Measurements from ENCODE around the gene PRDX1.
"Not testable (repeated sequence)": the region's sequence is repeated elsewhere in the genome, so short reads cannot be mapped to it uniquely, and the experiment has no call there.

Gene PRDX1

GRCh38 chr1:45535988-45536766, 14.5 kb upstream of the PRDX1 start:
- DNase-seq: no peak

DNA sequence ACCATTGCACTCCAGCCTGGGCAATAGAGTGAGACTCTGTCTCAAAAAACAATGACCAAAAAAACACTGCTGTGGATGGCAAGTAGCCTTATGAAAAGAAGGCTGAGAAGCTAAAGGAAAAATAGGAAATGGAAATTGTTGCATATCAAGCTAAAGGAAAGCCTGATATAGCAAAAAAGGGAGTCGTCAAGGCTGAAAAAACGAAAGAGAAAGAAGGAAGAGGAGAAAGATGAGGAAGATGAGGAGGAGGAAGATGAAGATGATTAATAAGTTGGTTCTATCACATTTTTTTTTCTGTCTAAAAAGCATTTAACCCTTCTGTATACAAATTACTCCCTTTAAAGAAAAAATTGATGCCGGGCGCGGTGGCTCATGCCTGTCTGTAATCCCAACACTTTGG, 10.2 kb upstream of the PRDX1 start:
- no peak for DNase-seq

- DNase-seq: no peak
These were observed 9.0 kb upstream of the PRDX1 start for GRCh38 chr1:45530632-45531135.

DNA sequence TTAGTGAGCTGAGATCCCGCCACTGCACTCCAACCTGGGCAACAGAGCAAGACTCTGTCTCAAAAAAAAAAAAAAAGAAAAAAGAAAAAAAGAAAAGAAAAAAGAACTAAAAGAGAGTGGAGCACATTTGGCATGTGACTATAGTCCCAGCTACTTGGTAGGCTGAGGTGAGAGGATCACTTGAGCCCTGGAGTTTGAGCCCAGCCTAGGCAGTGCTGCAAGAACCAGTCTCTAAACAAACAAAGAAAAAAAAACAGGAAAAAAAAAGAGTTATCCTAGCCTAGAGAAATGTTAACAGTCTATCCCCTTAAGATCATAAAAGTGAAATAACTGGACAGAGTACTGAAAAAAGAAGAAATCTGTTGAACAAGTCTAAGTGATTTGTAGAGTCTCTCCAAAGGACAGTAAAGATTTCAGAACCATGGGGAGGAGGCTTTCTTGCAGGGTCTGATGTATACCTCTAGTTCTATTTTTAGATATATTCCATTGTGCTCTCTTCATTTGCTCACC, 4.5 kb upstream of the PRDX1 start:
- DNase-seq: no peak

DNA sequence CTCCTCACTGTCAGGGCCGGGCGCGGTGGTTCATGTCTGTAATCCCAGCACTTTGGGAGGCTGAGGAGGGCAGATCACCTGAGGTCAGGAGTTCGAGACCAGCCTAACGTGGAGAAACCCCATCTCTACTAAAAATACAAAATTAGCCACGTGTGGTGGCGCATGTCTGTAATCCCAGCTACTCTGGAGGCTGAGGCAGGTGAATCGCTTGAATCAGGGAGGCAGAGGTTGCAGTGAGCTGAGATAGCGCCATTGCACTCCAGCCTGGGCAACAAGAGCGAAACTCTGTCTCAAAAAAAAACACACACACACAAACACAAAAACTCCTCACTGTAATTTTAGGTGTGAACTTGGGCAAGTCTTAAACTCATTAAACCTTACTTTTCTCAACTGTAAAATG, 2.3 kb upstream of the PRDX1 start:
- not testable (repeated sequence) for DNase-seq

DNA sequence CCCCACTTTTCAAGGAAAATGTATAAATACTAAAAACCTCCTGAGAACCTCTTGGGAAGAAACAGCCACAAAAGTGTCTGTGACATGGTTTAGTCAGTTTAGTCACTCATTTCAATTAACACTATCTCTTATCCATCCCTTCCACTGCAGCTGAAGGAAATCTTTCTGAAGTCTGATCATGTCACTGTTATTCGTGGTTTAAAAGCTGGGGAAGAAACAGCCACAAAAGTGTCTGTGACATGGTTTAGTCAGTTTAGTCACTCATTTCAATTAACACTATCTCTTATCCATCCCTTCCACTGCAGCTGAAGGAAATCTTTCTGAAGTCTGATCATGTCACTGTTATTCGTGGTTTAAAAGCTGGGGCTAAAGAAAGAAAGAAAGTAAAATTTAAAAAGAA, 1.8 kb upstream of the PRDX1 start:
- not testable (repeated sequence) for DNase-seq

GRCh38 chr1:45522324-45523104, 830 bp upstream of the PRDX1 start:
- no peak for DNase-seq

DNA sequence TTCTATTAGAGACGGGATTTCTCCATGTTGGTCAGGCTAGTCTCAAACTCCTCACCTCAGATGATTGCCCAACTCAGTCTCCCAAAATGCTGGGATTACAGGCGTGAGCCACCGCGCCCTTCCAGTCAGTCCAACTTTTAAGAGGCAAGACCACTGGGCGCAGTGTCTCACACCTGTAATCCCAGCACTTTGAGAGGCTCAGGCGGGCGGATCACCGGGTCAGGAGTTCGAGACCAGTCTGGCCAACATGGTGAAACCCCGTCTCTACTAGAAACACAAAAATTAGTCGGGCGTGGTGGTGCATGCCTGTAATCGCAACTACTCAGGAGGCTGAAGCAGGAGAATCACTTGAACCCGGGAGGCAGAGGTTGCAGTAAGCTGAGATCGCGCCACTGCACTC, 1.9 kb downstream of the PRDX1 start:
- not testable (repeated sequence) for DNase-seq

DNA sequence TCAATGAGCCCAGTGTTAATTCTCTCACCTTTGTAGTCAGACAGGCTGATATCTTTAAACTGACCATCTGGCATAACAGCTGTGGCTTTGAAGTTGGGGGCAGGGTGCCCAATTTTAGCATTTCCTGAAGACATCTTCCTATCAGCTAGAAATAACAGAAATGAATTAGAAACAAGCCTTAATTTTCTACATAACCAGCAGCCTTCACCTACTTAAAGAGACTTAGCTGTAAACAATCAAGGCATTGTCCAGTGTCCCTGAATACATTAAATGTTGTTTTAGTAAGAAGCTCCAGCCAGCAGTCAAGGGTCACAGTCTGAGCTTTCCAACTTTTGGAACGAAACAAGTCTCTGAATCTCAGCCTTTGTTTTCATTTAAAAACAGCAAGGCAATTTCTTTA, 2.8 kb downstream of the PRDX1 start:
- DNase-seq: no peak

DNA sequence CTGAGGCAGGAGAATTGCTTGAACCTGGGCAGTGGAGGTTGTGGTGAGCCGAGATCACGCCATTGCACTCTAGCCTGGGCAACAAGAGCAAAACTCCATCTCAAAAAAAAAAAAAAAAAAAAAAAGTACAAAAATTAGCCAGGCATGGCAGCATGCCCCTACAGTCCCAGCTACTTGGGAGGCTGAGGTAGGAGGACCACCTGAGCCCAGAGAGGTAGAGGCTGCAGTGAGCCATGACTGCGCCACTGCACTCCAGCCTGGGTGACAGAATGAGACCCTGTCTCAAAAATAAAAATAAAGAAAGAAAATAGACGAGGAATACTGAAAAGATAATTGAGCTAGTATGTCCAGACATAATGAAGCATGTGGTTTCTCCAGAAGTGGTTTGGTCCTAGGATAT, 3.3 kb downstream of the PRDX1 start:
- DNase-seq: not testable (repeated sequence)

DNA sequence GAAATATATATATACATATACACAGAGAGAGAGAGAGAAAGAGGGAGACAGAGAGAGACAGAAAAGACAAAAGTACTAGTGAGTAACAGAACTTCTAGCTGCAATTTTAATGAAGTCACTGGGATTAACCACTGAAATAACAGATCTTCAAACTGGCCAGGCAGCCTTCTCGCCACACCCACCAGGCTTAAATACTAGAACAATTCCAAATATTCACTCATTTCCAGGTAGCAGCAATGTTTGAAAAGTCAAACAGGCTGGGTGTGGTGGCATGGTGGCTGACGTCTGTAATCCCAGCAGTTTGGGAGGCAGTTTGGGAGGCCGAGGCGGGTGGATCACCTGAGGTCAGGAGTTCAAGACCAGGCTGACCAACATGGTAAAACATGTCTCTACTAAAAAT, 5.2 kb downstream of the PRDX1 start:
- no peak for DNase-seq

DNA sequence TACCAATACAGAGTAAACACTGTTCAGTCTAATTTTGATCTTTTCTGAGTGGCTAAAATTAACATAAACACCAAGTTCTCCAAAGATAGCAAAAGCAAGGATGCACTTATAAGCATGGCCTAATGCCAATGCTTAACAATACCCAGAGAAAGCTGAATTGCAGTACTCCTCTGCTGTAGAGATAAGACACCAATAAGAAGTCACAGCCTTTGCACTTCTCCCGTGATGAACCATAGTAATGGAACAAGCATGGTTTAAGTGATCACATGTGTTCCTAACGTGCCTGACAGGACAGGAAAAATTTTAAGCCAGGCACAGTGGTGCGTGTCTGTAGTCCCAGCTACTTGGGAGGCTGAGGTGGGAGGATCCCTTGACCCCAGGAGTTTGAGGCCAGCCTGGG, 5.6 kb downstream of the PRDX1 start:
- DNase-seq: no peak

DNA sequence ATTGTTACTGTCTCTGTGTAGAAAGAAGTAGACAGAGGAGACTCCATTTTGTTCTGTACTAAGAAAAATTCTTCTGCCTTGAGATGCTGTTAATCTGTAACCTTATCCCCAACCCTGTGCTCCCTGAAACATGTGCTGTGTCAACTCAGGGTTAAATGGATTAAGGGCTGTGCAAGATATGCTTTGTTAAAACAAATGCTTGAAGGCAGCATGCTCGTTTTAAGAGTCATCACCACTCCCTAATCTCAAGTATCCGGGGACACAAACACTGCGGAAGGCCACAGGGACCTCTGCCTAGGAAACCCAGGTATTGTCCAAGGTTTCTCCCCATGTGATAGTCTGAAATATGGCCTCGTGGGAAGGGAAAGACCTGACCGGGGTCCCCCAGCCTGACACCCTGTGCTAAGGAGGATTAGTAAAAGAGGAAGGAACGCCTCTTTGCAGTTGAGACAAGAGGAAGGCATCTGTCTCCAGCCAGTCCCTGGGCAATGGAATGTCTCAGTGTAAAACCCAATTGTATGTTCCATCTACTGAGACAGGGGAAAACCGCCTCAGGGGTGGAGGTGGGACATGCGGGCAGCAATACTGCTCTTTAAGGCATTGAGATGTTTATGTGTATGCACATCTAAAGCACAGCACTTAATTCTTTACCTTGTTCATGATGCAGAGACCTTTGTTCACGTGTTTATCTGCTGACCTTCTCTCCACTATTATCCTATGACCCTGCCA, 8.0 kb downstream of the PRDX1 start:
- DNase-seq: not testable (repeated sequence)

GRCh38 chr1:45512641-45513054, 9.0 kb downstream of the PRDX1 start:
- no peak for DNase-seq

DNA sequence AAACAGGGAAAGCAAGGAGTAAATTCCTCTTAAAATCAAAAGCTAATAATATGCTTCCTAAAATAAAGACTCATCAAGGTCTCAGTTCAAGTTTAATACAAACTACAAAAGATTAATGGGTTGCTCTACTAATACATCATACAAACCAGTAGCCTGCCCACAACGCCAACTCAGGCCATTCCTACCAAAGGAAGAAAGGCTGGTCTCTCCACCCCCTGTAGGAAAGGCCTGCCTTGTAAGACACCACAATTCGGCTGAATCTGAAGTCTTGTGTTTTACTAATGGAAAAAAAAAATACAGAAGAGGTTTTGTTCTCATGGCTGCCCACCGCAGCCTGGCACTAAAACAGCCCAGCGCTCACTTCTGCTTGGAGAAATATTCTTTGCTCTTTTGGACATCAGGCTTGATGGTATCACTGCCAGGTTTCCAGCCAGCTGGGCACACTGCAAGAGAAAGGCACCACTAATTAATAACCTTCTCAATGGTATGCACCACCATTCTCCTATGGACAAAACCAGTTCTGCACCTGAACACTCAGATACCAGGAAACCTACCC, 10.6 kb downstream of the PRDX1 start:
- no peak for DNase-seq

GRCh38 chr1:45510036-45510971, 11.4 kb downstream of the PRDX1 start:
- DNase-seq: no peak

GRCh38 chr1:45508295-45509151, 13.2 kb downstream of the PRDX1 start:
- no peak for DNase-seq

DNA sequence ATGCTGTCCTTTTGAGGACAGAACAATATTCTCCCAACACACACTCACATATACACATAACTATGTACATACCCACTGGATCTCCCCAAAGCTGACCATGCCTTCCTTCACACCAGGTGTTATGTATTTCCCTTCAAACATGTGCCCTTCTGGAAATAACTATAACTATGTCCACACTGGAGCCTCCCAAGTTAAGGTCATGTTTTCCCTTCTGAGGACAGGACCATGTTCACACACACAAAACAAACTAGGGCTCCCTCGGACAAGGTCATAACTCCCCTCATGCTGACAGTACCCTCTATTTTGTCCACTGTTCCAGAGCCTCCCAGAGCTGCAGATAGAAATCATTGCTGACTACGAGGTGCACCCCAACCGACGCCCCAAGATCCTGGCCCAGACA, 13.8 kb downstream of the PRDX1 start:
- DNase-seq: no peak

DNA sequence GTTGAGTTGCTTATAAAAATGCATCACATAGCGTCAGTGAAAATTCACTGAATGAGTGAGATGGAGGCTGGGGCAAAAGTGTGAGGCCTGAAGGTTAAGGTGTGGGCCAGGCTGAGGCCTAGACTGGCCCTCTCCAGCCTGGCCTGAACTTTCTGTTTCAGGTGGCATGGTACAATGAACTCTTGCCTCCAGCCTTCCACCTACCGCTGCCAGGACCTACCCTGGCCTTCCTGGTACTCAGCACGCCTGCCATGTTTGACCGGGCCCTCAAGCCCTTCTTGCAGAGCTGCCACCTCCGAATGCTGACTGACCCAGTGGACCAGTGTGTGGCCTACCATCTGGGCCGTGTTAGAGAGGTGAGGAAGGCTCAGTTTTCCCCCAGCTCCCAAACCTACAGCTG, 14.5 kb downstream of the PRDX1 start:
- DNase-seq: no peak

GRCh38 chr1:45503462-45504360, 18.0 kb downstream of the PRDX1 start:
- DNase-seq: no peak
